SK-N-SH (cell line): ENCODE data around the gene LIM2. TPM values are rescaled to one million over a fixed set of nuclear protein-coding genes. Genes with fewer than 3 reads are reported as not detected.

Source experiments
- CTCF ChIA-PET: fragments of 300-600, 350-600 bp; formaldehyde crosslinking; extraction: SDS; loops from one replicate; lab custom pipeline; 2021; lab: Yijun Ruan, JAX
- POLR2A ChIA-PET: fragments of 350-600 bp; sonication (Branson Sonifier 250); formaldehyde crosslinking; extraction: SDS; loops from one replicate; lab custom pipeline; 2020; ENCODE audit warnings: antibody characterized with exemption, inconsistent platforms; lab: Yijun Ruan, JAX
- DNase-seq: peaks from one replicate; pipeline ENCODE4 v3.0.0; 2012
- H2AFZ ChIP-seq: fragments of 200-600 bp; sonication (generic); 2 replicates; pipeline ENCODE4 v1.8.1; 2016; ENCODE audit warnings: antibody characterized with exemption, mild to moderate bottlenecking, low read depth
- H3F3A ChIP-seq: fragments of 200-600 bp; sonication (generic); replicated peaks from 2 replicates; pipeline ENCODE3; 2016; ENCODE audit warnings: antibody characterized with exemption, mild to moderate bottlenecking; ENCODE audit not compliant: insufficient read depth
- H3K27ac ChIP-seq, 2 experiments: fragments of 200-500 bp in 1 of 2; fragments of 200-600 bp in 1 of 2; sonication (Bioruptor generic) in 1 of 2; sonication (generic), shearing (Covaris generic) in 1 of 2; 2 replicates each; pipeline versions ENCODE4 v1.5.1 to v1.6.1; 2014 to 2016; ENCODE audit warnings: low read depth in 2 of 2, inconsistent platforms in 1 of 2, low read length in 1 of 2, mild to moderate bottlenecking in 1 of 2, mixed read lengths in 1 of 2
- H3K27me3 ChIP-seq: fragments of 200-600 bp; sonication (generic), shearing (Covaris generic); 2 replicates; pipeline ENCODE4 v1.6.1; 2016; ENCODE audit warnings: mixed run types; ENCODE audit not compliant: insufficient read depth
- H3K36me3 ChIP-seq, 2 experiments: fragments of 200-500 bp in 1 of 2; fragments of 200-600 bp in 1 of 2; sonication (Bioruptor generic) in 1 of 2; sonication (generic) in 1 of 2; replicated peaks in 1 of 2; 2 replicates each; pipeline versions ENCODE3 to v1.5.1; 2014 to 2016; ENCODE audit warnings: low read length in 1 of 2, mild to moderate bottlenecking in 1 of 2; ENCODE audit not compliant: insufficient read depth in 2 of 2, control insufficient read depth in 1 of 2
- H3K4me1 ChIP-seq, 2 experiments: fragments of 200-500 bp in 1 of 2; fragments of 200-600 bp in 1 of 2; sonication (Bioruptor generic) in 1 of 2; sonication (generic), shearing (Covaris generic) in 1 of 2; 2 replicates each; pipeline versions ENCODE4 v1.5.1 to v1.6.1; 2014 to 2016; ENCODE audit warnings: low read depth in 1 of 2, low read length in 1 of 2, mixed run types in 1 of 2; ENCODE audit not compliant: insufficient read depth in 2 of 2, control insufficient read depth in 1 of 2
- H3K4me2 ChIP-seq: fragments of 200-600 bp; sonication (generic), shearing (Covaris generic); 2 replicates; pipeline ENCODE4 v1.6.1; 2017; ENCODE audit warnings: mixed run types
- H3K4me3 ChIP-seq, 2 experiments: fragments of 200-500 bp in 1 of 2; fragments of 200-600 bp in 1 of 2; sonication (Bioruptor generic) in 1 of 2; sonication (generic), shearing (Covaris generic) in 1 of 2; 2 replicates each; pipeline versions ENCODE4 v1.5.1 to v1.8.1; 2014 to 2016; ENCODE audit warnings: low read depth in 2 of 2, inconsistent platforms in 1 of 2, low read length in 1 of 2, mild to moderate bottlenecking in 1 of 2, mixed read lengths in 1 of 2, moderate library complexity in 1 of 2
- H3K79me2 ChIP-seq: fragments of 200-600 bp; sonication (generic); 2 replicates; pipeline ENCODE4 v1.8.1; 2017; ENCODE audit warnings: mild to moderate bottlenecking; ENCODE audit not compliant: insufficient read depth
- H3K9ac ChIP-seq: fragments of 200-600 bp; sonication (generic); 2 replicates; pipeline ENCODE4 v1.6.1; 2017; ENCODE audit warnings: mixed run types
- H3K9me2 ChIP-seq: fragments of 200-600 bp; sonication (generic); 2 replicates; pipeline ENCODE4 v1.6.1; 2017; ENCODE audit warnings: mixed run types
- H3K9me3 ChIP-seq: fragments of 200-600 bp; sonication (generic); 2 replicates; pipeline ENCODE4 v1.6.1; 2017; ENCODE audit warnings: mixed run types, mild to moderate bottlenecking, moderate library complexity
- H4K20me1 ChIP-seq: fragments of 200-600 bp; sonication (generic); 2 replicates; pipeline ENCODE4 v1.6.1; 2017; ENCODE audit warnings: mild to moderate bottlenecking, mixed run types; ENCODE audit not compliant: insufficient read depth
- EP300 ChIP-seq, 2 experiments: IDR thresholded peaks; 2 replicates each; pipeline versions ENCODE4 v1.4.0 to v1.6.1; 2012; ENCODE audit warnings: borderline replicate concordance in 1 of 2, low read depth in 1 of 2, low read length in 1 of 2
- FOXJ3 ChIP-seq: sonication (generic); formaldehyde crosslinking; IDR thresholded peaks from 2 replicates; pipeline ENCODE4 v1.5.1; 2020; ENCODE audit warnings: mild to moderate bottlenecking, missing genetic modification reagents
- GABPA ChIP-seq: IDR thresholded peaks from 2 replicates; pipeline ENCODE4 v1.4.0; 2012; ENCODE audit warnings: low read depth, mild to moderate bottlenecking
- JUND ChIP-seq: IDR thresholded peaks from 2 replicates; pipeline ENCODE4 v1.4.0; 2012
- MXI1 ChIP-seq: IDR thresholded peaks from 2 replicates; pipeline ENCODE4 v1.6.1; 2012; ENCODE audit warnings: mild to moderate bottlenecking, low read depth, low read length, improper control_type of control experiment
- NFIC ChIP-seq: IDR thresholded peaks from 2 replicates; pipeline ENCODE4 v1.4.0; 2012; ENCODE audit warnings: borderline replicate concordance
- POLR2AphosphoS5 ChIP-seq: IDR thresholded peaks from 2 replicates; pipeline ENCODE4 v1.6.1; 2012; ENCODE audit warnings: low read depth, low read length
- RCOR1 ChIP-seq: fragments of 150-350 bp; IDR thresholded peaks from 2 replicates; pipeline ENCODE4 v1.6.1; 2017; ENCODE audit warnings: antibody characterized with exemption, low read length
- RFX5 ChIP-seq: IDR thresholded peaks from 2 replicates; pipeline ENCODE4 v1.6.1; 2012; ENCODE audit warnings: mild to moderate bottlenecking, improper control_type of control experiment, low read length
- TAF1 ChIP-seq: IDR thresholded peaks from 2 replicates; pipeline ENCODE4 v1.6.1; 2012; ENCODE audit warnings: low read depth, mild to moderate bottlenecking, low read length, moderate library complexity, borderline replicate concordance
- TEAD4 ChIP-seq: IDR thresholded peaks from 2 replicates; pipeline ENCODE4 v1.4.0; 2012; ENCODE audit warnings: mild to moderate bottlenecking, borderline replicate concordance; ENCODE audit not compliant: insufficient read depth
- YY1 ChIP-seq: IDR thresholded peaks from 2 replicates; pipeline ENCODE4 v1.4.0; 2012; ENCODE audit warnings: low read depth, mild to moderate bottlenecking
- WGBS: methylation state at CpG from one replicate; pipeline ENCODE4 v1.1.6; 2017; ENCODE audit warnings: low lambda C conversion rate; 5-methylcytosine and 5-hydroxymethylcytosine counted together
- polyA plus RNA-seq, 3 experiments: library from polyadenylated mRNA; depleted of rRNA; stranded (reverse); fragments of >200 nt; gene quantifications; 2 replicates each; pipeline ENCODE4 v1.2.3, GENCODE V29; 2012
- TF ChIP-seq, protein P1 (sequence below): fragments of 150-350 bp; IDR thresholded peaks from 2 replicates; pipeline ENCODE4 v1.6.1; 2016; ENCODE audit warnings: mild to moderate bottlenecking, low read depth, low read length
- TF ChIP-seq, protein P2 (sequence below): IDR thresholded peaks from 2 replicates; pipeline ENCODE4; 2012

The LIM2 gene
- polyA plus RNA-seq, 1 of the 3 experiments (the other 2 are of a cell fraction), result not detected

- Histone ChIP-seq H4K20me1 (no peaks in the 10 kb centered on the region), H3K27ac (peak within 1 kb of the TSS; percentile 60 to 94), H3K27me3 (peaks cover 19% of the 10 kb centered on the region; the same call in 1 of the 2 replicates)
- CTCF ChIA-PET, result interaction anchor here (1.3 to 1.5 kb wide), 2 partner anchors 11 to 28 kb away, joined by 3 to 5 read pairs; no protein-coding TSS in a partner anchor
- TF ChIP-seq, protein P1, sequence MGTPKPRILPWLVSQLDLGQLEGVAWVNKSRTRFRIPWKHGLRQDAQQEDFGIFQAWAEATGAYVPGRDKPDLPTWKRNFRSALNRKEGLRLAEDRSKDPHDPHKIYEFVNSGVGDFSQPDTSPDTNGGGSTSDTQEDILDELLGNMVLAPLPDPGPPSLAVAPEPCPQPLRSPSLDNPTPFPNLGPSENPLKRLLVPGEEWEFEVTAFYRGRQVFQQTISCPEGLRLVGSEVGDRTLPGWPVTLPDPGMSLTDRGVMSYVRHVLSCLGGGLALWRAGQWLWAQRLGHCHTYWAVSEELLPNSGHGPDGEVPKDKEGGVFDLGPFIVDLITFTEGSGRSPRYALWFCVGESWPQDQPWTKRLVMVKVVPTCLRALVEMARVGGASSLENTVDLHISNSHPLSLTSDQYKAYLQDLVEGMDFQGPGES, result no peak
- TF ChIP-seq, protein P2, sequence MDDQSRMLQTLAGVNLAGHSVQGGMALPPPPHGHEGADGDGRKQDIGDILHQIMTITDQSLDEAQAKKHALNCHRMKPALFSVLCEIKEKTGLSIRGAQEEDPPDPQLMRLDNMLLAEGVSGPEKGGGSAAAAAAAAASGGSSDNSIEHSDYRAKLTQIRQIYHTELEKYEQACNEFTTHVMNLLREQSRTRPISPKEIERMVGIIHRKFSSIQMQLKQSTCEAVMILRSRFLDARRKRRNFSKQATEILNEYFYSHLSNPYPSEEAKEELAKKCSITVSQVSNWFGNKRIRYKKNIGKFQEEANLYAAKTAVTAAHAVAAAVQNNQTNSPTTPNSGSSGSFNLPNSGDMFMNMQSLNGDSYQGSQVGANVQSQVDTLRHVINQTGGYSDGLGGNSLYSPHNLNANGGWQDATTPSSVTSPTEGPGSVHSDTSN, result no peak
- TF ChIP-seq RCOR1, result no peak
- no peak for TF ChIP-seq NFIC
- no peak for TF ChIP-seq TAF1
- no peak for TF ChIP-seq POLR2AphosphoS5
- TF ChIP-seq FOXJ3 (CRISPR knock-in tag), result no peak; the same call in 1 of the 2 replicates
- TF ChIP-seq RFX5, result no peak
- TF ChIP-seq GABPA, result no peak
- no peak for TF ChIP-seq MXI1
- no peak for TF ChIP-seq YY1
- no peak for TF ChIP-seq JUND
- TF ChIP-seq EP300 (IDR thresholded peaks at IDR 0.05; ENCODE audit: borderline replicate concordance in 1 of 2, low read depth in 1 of 2, low read length in 1 of 2), result no peak
- TF ChIP-seq TEAD4, result no peak
- TF ChIP-seq, all 33 proteins: peak for 0
- H2AFZ ChIP-seq, result peak within 1 kb of the TSS; percentile 73; the same call in 1 of the 2 replicates
- no peaks in the 10 kb centered on the region for H3F3A ChIP-seq
- WGBS, result 96% methylated on average over 12 of the region's 23 CpGs
- no peaks in the 10 kb centered on the region for H3K36me3 ChIP-seq
- no peaks in the 10 kb centered on the region for H3K9me2 ChIP-seq
- peak within 1 kb of the TSS; percentile 75 for H3K9ac ChIP-seq
- H3K4me3 ChIP-seq, result peak within 1 kb of the TSS; percentile 77 to 80
- DNase-seq, result no peak
- H3K79me2 ChIP-seq, result peaks cover 6% of the 10 kb centered on the region
- POLR2A ChIA-PET, result interaction anchor here (1.5 kb wide), 1 partner anchor 29 kb away, joined by 7 read pairs; no protein-coding TSS in a partner anchor
- H3K4me2 ChIP-seq, result peak within 1 kb of the TSS; percentile 92
- peaks cover 6 to 21% of the 10 kb centered on the region in 2 experiments; a peak in 3 of 4 replicates for H3K4me1 ChIP-seq
- no peaks in the 10 kb centered on the region for H3K9me3 ChIP-seq
Measured at GRCh38 chr19:51368366-51369282, 19.1 kb downstream of the LIM2 start, which contains the start of gene CLDND2. CLDND2 (minus strand) TSS chr19:51369003; CDS start chr19:51368577, 426 bp downstream.
